ENCODE results near the gene TRIM24. TPM values are rescaled to one million over a fixed set of nuclear protein-coding genes. Genes with fewer than 3 reads are reported as not detected.
"Not testable (repeated sequence)": the region's sequence is repeated elsewhere in the genome, so short reads cannot be mapped to it uniquely, and the experiment has no call there.

TRIM24 gene
- total RNA-seq, 1 donor from 2014 or later, result 14.5 TPM

DNA sequence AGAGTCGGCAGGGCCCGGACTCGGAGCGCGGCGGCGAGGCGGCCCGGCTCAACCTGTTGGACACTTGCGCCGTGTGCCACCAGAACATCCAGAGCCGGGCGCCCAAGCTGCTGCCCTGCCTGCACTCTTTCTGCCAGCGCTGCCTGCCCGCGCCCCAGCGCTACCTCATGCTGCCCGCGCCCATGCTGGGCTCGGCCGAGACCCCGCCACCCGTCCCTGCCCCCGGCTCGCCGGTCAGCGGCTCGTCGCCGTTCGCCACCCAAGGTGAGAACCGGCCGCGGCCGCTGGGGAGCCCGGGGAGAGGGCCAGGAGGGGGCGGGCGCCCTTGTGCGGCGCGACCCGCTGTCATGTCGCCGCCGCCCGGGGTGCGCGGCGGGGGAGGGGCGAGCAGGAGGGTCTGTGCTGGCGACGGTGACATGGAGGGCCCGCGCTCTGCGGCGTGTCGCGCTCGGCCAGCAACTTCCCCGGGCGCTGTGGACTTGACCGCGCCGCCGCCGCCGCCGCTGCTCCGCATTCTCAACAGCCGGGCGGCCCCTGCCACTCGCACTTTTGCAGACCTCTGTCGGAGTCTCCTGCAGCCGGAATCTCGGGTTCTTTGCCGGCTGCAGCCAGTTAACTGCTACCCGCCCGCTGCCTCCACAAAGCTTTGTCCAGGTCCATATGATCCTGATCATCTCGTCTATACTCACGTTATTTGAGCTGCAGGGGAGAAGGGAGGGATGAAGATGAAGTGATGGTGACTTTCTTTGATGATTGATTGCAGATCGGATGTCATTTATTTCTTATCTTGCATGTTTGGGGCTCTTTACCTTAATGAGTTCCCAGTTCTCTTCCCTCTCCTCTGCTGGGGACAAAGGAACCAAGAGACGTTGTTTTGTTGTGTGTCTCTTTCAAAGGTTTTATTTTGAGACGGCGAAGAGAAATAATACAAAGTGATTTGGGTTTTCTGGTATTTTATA is 869 bp downstream of the TRIM24 start:
- DNase-seq, result peak; percentile 64

DNA sequence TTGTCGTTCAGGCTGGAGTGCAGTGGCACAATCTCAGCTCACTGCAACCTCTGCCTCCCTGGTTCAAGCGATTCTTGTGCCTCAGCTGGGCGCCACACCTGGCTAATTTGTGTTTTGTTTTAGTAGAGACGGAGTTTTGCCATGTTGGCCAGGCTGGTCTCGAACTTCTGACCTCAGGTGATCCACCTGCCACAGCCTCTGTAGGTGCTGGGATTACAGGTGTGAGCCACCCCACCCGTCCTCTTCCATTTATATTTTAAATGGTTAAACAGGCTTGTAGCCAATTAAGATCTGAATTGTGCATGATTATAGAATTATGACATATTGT is 3.2 kb downstream of the TRIM24 start:
- not testable (repeated sequence) for DNase-seq

DNA sequence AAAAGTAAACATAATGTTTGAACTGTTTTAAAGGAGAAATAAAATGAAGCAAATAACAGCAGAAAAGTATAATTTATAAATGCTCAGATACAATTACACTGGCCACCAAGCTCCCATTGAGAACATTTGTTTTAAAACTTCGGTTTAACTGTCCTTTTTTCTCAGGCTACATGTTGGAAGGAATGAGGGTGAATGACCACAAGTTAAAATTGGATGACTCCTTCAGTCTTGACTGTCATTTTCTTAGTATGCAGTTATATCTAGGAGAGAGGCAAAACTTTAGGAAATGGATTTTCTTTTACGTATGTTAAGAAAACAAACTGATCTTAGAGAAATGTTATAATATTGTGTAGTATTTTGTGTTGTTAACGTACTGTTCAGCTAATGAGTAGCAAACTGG is 5.0 kb downstream of the TRIM24 start:
- no peak for DNase-seq

DNA sequence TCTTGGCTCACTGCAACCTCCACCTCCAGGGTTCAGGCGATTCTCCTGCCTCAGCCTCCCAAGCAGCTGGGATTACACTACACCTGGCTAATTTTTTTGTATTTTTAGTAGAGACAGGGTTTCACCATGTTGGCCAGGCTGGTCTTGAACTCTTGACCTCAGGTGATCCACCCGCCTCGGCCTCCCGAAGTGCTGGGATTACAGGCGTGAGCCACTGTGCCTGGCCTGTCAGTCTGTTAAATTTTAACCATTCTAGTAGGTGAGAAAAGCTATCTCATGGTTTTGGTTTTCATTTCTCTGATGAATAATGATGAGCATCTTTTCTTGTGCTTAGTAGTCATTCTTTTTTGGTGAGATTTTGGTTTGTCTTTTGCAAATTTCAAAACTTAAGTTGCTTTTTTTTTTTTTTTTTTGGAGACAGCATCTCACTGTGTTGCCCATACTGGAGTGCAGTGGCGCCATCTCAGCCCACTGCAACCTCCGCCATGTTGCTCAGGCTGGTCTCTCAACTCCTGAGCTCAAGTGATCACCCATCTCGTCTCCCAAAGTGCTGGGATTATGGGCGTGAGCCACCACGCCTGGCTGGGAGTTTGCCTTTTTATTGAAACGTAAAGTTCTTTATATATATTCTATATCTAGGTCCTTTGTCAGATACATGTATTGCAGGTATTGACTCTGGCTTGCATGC is 6.2 kb downstream of the TRIM24 start:
- not testable (repeated sequence) for DNase-seq

DNA sequence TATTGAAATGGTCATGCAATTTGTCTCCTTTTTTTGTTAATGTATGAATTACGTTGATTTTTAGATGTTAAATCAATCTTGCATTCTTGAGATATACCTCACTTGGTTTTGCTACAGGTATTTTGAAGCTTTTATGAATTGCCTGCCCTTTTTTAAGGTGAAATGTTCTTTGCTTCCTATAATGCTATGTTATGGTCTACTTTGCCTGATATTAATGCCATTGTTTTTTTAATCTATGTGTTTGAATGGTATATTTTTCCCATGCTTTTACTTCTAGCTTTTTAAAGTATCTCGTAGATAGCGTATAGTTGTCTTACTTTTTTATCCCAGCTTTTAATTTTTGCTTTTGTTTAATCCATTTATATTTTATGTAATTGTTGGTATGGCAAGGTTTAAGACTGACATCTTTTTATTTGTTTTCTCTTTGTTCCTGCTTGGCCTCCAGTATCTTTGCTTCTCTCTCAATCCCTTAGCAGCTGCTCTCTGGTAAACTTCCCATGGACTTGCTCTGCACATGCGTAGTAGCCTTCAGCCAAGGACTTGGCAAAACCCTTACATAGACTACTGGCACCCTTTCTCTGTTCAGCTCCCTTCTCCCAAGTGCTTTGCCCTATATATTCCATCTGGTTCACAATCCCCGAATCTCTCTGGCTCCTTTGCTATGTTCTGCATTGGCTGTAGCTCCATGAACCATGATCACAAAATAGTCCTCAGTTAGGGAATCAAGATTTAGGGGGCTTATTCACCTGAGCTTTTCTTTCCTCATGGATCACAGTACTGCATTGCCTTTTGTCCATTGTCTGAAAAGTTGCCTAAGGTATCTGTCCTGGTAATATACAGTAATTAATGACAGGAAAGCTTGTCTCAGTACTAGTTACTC is 8.4 kb downstream of the TRIM24 start:
- no peak for DNase-seq

DNA sequence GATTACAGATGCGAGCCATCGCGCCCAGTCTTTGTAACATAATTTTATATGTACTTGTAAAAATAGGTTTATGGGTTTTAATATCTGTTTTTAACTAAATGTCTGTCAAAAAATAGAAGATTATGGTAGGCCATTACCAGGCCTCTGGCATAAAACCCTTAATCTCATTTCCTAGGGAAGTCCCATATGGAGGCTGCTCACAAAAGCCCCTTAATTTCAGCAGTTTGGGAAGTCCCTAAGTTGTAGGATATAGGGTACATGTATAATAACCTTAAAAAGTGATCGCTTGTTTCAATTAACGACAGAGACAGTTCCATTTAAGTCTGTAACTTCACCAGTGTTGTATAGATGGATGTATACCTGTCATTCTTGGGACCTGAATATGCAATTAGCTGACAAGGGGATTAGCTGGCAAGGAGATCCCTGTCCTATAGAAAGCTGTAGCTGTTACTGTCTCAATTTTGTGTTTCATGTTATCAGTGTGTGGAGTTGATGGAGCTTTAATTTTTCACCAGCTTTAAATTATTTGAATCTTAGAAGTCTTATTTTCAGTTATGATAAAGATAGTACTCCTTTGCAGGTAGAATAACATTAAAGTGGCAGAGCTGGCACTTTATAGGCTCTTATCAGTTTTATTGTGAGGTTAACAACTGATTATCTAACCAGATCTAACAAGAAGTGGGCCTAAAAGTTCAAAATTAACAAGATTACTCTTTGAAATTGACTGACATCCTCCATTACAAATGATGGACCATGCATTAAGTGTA is 10.5 kb downstream of the TRIM24 start:
- no peak for DNase-seq

DNA sequence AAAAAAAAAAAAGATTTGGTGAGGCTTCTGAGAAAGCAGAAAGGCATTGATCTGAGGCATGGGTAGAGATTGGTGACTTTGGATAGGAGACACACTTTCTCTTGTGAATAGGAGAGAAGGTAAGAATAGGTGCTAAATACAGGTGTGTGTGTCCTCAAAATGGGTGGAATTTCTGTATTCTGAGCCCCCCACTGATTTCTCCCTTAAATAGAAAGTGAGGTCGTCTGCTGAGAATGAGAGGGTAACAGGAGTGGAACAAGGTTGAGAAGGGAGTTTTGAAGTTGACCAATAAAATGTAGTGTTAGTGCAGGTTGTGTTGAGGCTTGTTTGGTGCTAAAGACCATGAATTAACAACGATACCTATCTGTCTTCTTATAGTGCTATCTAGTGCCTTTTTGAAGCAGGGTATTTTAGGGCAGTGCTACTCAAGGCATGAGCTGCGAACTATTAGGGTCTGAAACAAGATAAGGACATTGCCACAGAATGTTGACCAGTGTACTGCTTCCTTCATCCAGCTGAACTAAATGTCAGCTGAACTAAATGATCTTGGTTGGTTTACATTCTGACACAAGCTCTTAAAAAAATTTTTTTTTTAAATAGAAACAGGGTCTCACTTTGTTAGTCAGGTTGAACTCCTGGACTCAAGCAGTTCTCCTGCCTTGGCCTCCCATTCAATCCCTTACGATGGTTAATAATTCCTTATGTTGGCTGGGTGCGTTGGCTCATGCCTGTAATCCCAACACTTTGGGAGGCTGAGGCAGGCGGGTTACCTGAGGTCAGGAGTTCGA is 12.4 kb downstream of the TRIM24 start:
- DNase-seq, result no peak

DNA sequence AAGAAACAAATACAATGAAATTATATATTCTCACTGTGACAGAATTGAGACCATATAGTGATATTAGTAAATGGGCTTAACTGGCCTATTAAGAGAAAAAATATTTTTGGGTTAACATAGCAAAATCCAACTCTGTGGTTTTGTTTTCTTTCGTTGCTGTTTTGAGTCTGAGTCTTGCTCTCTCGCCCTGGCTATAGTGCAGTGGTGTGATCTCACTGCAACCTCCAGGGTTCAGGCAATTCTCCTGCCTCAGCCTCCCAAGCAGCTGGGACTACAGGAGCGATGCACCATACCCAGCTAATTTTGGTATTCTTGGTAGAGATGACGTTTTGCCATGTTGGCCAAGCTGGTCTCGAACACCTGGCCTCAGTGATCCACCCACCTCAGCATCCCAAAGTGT is 15.3 kb downstream of the TRIM24 start:
- no peak for DNase-seq

DNA sequence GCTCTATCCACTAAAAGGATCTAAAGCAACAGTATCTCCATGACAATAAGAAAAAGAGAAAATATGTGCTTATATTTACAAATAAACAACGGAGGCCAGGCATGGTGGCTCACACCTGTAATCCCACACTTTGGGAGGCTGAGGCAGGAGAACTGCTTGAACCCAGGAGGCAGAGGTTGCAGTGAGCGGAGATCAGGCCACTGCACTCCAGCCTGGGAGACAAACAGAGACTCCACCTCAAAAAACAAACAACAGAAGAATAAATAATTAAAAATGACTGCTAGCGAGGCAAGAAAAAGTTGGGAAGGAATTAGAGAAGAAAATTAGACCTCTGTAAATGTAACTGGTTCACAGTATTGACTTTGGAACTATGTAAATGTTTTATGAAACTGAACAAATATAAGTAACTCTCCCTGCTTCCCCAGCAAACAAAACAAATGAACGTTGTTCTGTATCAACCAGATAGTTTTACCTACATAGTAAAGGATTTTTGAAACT is 17.1 kb downstream of the TRIM24 start:
- no peak for DNase-seq

DNA sequence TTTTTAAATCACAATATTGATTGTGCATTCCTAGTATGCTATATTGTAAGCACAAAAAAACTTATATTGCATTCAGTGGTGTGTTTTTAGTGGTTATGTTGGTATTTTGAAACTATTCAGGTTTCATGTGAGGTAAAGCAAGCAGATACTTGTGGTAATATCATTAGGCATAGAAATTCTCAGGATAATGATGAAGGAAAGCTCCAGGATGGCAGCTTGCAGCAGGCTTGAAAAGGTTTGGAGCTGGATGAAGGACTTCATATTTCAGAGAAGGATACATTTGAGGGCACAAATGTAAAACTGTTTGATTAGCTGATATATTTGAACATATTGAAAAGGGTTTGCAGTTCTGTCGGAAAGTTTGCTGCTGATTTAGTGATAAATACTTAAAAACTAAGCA is 17.5 kb downstream of the TRIM24 start:
- DNase-seq, result no peak

DNA sequence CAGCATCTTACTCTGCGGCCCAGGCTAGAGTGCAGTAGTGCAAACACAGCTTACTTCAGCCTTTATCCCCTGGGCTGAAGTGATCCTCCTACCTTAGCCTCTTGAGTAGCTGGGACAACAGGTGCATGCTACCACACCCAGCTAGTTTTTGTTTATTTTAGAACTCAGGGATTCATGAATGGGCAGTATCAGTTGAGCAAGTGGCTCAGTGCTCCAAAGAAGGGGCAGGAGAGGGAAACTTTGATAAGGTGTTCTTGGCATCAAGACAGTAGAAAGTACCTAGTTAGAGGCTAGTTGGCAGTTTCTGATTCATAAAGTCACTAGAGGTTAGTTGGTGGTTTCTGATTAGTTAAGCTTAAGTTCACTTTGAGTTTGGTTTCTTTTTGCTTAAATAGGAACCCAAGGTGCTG is 18.4 kb downstream of the TRIM24 start:
- no peak for DNase-seq

DNA sequence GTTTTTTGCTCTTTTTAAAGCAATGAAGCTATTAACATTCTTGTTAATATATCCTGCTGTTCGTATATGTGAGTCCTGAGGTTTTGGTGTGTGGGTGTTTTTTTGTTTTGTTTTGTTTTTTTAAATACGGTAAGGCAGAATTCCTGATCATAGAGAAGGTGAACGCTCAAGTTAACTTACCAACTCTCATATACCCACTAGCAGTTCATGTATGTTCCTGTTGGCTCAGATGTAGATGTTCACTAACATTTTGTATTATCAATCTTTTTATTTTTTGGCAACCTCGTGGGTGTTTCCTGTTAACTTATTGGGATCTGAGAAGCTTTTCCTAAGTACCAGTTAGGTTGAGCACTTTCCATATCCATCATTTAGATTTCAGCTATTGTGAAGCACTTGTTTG is 20.5 kb downstream of the TRIM24 start:
- DNase-seq, result no peak

DNA sequence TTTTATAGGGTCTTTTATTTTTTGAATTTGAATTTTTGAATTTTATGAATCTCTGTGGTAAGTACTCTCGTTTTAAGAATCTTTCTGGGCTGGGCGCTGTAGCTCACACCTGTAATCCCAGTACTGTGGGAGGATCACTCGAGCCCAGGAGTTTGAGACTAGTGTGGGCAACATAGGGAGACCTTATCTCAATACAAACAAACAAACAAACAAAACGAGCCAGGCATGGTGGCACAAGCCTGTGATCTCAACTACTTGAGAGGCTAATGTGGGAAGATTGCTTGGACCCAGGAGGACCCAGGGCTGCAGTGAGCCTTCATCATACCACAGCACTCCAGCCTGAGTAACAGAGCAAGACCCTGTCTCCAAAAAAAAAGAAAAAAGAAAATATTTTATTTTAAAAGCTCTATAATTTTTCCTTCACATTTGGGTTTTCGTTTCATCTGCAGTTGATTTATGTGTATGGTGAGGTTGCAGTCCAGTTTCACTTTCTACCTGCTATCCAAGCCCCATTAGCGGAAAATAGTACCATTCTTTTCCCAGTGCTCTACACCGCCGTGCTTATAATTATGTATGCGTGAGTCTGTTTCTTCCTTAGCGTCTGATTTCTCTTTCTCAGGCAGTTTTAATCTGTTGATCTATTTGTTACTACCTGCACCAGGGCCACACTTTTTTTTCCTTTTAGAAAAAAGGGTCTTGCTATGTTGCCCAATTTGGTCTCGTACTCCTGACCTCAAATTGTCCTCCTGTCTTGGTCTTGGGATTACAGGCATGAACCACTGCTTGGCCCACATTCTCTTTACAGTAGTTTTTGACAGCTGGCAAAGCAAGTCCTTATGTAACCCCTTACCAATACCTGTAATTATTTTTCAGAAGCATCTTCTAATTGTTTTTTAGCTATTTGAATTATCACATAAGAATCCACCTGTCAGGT is 21.7 kb downstream of the TRIM24 start:
- DNase-seq, result no peak

DNA sequence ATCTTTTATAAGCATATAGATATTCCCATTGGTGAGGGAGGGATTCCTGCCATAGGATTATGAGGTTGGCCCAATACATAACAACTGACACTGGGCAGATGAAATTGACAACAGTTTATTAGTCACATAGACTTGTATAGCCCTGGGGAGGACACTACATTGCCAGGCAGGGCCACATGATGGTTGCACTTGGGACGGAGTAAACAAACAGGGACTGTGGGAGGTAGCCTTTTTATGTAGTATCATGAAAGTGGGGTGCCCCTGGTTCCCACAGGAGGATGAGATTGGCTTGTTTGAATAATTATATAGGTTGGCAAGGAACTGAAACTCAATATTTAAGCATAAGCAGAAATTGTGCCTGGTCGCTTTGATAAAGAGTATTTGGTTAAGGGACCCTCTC is 23.5 kb downstream of the TRIM24 start:
- no peak for DNase-seq

DNA sequence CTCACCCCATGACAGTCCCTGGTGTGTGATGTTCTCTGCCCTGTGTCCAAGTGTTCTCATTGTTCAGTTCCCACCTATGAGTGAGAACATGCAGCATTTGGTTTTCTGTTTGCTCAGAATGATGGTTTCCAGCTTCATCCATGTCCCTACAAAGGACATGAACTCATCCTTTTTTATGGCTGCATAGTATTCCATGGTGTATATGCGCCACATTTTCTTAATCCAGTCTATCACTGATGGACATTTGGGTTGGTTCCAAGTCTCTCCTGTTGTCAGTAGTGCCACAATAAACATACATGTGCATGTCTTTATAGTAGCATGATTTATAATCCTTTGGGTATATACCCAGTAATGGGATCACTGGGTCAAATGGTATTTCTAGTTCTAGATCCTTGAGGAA is 25.4 kb downstream of the TRIM24 start:
- not testable (repeated sequence) for DNase-seq

DNA sequence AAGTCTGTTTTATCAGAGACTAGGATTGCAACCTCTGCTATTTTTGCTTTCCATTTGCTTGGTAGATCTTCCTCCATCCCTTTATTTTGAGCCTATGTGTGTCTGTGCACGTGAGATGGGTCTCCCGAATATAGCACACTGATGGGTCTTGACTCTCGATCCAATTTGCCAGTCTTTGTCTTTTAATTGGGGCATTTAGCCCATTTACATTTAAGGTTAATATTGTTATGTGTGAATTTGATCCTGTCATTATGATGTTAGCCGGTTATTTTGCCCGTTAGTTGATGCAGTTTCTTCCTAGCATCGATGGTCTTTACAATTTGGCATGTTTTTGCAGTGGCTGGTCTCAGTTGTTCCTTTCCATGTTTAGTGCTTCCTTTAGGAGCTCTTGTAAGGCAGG is 29.1 kb downstream of the TRIM24 start:
- not testable (repeated sequence) for DNase-seq

DNA sequence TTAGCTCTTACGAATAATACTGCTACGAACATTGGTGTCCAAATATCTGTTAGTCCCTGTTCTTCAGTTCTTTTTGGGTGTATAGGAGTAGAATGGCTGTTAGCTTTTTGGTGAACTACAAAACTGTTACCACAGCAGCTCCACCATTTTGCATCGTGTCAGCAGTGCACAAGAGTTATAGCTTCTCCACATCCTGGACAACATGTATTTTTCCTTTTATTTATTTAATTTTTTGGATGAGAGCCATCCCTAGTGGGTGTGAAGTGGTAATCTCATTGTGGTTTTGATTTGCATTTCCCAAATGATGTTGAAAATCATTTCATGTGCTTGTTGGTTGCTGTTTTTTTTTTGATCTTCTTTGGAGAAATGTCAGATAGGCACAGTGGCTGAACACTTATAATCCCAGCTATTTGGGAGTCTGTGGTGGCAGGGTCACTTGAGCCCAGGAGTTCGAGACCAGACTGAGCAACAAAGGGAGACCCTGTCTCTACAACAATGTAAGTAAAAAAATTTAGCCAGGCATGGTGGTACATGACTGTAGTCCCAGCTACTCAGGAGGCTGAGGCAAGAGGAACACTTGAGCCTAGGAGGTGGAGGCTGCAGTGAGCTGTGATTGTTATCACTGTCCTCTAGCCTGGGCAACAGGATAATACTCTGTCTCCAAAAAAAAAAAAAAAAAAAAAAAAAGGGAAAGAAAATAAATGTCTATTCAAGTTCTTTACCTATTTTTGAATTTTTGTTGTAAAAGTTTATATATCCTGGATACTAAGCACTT is 31.7 kb downstream of the TRIM24 start:
- no peak for DNase-seq

DNA sequence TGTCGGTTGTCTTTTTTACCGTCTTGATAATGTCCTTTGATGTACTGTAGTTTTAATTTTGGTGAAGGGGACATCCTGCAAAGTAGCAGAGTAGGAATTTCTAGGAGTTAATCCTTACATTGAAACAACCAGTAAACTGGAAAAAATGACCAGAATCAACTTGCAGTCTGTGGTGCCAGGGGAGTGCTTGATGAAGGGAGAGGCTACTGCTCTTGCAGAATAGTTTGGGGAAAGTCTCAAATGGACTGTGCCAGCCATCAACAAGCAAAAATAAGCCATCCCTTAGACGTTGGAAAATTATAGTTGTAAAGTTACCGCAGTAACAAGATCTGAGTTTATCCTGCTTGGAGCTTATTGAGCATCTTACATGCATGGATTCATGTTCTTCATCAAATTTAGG is 32.4 kb downstream of the TRIM24 start:
- no peak for DNase-seq

DNA sequence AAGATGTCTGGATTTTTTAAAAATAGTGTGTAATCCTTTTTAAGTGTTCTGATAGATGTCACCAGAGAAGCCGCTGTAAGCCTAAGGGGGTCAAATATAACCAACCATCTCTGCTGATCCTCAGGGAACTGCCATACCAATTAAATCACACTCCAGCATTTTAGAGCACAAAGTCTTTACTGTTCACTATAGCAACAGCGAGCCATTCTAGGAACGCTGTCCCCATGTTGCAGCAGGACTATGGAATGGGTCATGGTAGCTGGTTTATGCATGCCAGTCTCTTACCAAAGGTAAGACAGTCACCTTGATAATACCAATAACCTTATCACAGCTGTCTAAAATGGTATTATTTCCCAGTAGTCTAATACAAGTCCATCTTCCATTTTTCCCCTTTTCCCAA is 33.5 kb downstream of the TRIM24 start:
- no peak for DNase-seq

Data from dermis blood vessel endothelial cell (primary cell).